DOHH2 (cell line): ENCODE results near the gene TAF11L13.
"Not testable (repeated sequence)": the region's sequence is repeated elsewhere in the genome, so short reads cannot be mapped to it uniquely, and the experiment has no call there.

Experiments used
- H3F3A ChIP-seq: fragments of 200-600 bp; sonication (generic), shearing (Covaris generic); 2 replicates; pipeline ENCODE4 v1.6.0; 2016; ENCODE audit warnings: antibody characterized with exemption, mild to moderate bottlenecking; ENCODE audit not compliant: control insufficient read depth, insufficient read depth
- H3K27ac ChIP-seq: fragments of 200-600 bp; sonication (generic); 2 replicates; pipeline ENCODE4 v1.5.1; 2014; ENCODE audit warnings: low read depth, mild to moderate bottlenecking, low read length, moderate library complexity
- H3K27me3 ChIP-seq: fragments of 200-600 bp; sonication (generic); 2 replicates; pipeline ENCODE4 v1.6.1; 2014; ENCODE audit warnings: mild to moderate bottlenecking, low read length, mixed read lengths; ENCODE audit not compliant: control insufficient read depth
- H3K36me3 ChIP-seq: fragments of 200-600 bp; sonication (generic); 2 replicates; pipeline ENCODE4 v1.6.1; 2014; ENCODE audit warnings: mild to moderate bottlenecking, low read length, moderate library complexity, mixed read lengths; ENCODE audit not compliant: control insufficient read depth
- H3K4me1 ChIP-seq: fragments of 200-600 bp; sonication (generic); 2 replicates; pipeline ENCODE4 v1.6.1; 2014; ENCODE audit warnings: mild to moderate bottlenecking, low read length, mixed read lengths; ENCODE audit not compliant: control insufficient read depth
- H3K4me2 ChIP-seq: fragments of 200-600 bp; sonication (generic); 2 replicates; pipeline ENCODE4 v1.6.0; 2014; ENCODE audit warnings: mild to moderate bottlenecking, low read length, moderate library complexity
- H3K4me3 ChIP-seq: fragments of 200-600 bp; sonication (generic); 2 replicates; pipeline ENCODE4 v1.5.1; 2014; ENCODE audit warnings: mild to moderate bottlenecking, low read length, mixed read lengths
- H3K79me2 ChIP-seq: fragments of 200-600 bp; sonication (generic); 2 replicates; pipeline ENCODE4 v1.6.1; 2014; ENCODE audit warnings: mild to moderate bottlenecking, low read length, mixed read lengths; ENCODE audit not compliant: control insufficient read depth
- H3K9me2 ChIP-seq: fragments of 200-600 bp; sonication (generic); replicated peaks from 2 replicates; pipeline ENCODE4 v1.6.1; 2014; ENCODE audit warnings: mild to moderate bottlenecking, low read length, mixed read lengths; ENCODE audit not compliant: control insufficient read depth
- H3K9me3 ChIP-seq: fragments of 200-600 bp; sonication (generic); 2 replicates; pipeline ENCODE4 v1.6.1; 2014; ENCODE audit warnings: antibody characterized with exemption, low read length, mixed read lengths; ENCODE audit not compliant: control insufficient read depth, insufficient read depth
- H4K20me1 ChIP-seq: fragments of 200-600 bp; sonication (generic); 2 replicates; pipeline ENCODE4 v1.6.0; 2014; ENCODE audit warnings: low read depth, mild to moderate bottlenecking, antibody characterized with exemption, low read length, moderate library complexity; ENCODE audit not compliant: control insufficient read depth, insufficient read depth
- CTCF ChIP-seq: fragments of 200-600 bp; sonication (generic); IDR thresholded peaks from one replicate; pipeline ENCODE4 v1.5.1; 2014; ENCODE audit warnings: antibody characterized with exemption, mild to moderate bottlenecking, low read depth, low read length; ENCODE audit not compliant: poor library complexity, severe bottlenecking
- EZH2phosphoT487 ChIP-seq: fragments of 200-600 bp; sonication (generic); IDR thresholded peaks from 2 replicates; pipeline ENCODE4 v1.6.1; 2017; ENCODE audit warnings: borderline replicate concordance, mild to moderate bottlenecking, antibody characterized with exemption, low read length, moderate library complexity, mixed read lengths

TAF11L13 gene

GRCh38 chr5:17604951-17605350 is 26.9 kb upstream of the TAF11L13 start:
- H3K36me3 ChIP-seq, result no peaks in the 10 kb centered on the region
- TF ChIP-seq CTCF (no peak), EZH2phosphoT487 (no peak)
- H4K20me1 ChIP-seq, result no peaks in the 10 kb centered on the region

DNA sequence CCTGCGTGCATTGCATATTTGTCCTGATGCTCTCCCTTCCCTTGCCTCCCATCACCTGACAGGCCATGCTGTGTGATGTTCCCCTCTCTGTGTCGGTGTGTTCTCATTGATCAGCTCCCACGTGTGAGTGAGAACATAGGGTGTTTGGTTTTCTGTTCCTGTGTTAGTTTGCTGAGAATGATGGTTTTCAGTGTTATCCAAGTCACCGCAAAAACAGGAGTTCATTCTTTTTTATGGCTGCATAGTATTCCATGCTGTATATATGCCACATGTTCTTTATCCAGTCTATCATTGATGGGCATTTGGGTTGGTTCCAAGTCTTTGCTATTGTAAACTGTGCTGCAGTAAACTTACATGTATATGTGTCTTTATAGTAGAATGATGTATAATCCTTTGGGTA is 24.4 kb upstream of the TAF11L13 start:
- not testable (repeated sequence) for H3K9me2 ChIP-seq, H3K9me3 ChIP-seq, H3K36me3 ChIP-seq

More at GRCh38 chr5:17604951-17605350, 26.9 kb upstream of the TAF11L13 start:
- H3K9me2 ChIP-seq, result no peaks in the 10 kb centered on the region
- H3K79me2 ChIP-seq, result no peaks in the 10 kb centered on the region
- H3K27me3 ChIP-seq, result no peaks in the 10 kb centered on the region
- H3K4me1 ChIP-seq, result no peaks in the 10 kb centered on the region
- no peaks in the 10 kb centered on the region for H3K9me3 ChIP-seq
- no peak overlapping the region for H3K4me2 ChIP-seq
- H3K4me3 ChIP-seq, result no peak overlapping the region
- H3K27ac ChIP-seq, result no peak overlapping the region
- H3F3A ChIP-seq, result no peaks in the 10 kb centered on the region

DNA sequence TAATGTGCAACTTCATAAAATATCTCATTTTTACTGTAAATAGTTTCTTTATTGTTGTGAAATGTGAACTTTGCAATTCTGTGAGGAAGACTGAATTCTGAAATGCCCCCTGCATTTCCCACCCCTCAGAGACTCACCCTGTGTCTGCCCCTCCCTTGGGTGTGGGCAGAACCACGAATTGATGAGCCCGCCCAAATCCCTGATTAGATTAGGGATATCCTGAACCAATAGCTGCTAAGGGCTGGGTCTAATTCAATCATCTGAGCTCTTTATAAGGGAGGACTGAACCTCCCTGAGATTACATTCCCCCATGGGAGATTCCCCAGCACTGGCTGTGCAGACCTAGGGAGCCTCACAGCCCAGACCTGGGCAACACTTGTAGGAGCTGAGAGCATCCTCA is 21.8 kb upstream of the TAF11L13 start, which contains the start of gene TAF11L12:
TSS of gene TAF11L12 (plus strand) at position 301 of the 400 bp plus-strand sequence.
- H3K79me2 ChIP-seq, H3K9me3 ChIP-seq, H3K4me3 ChIP-seq, H3K27me3 ChIP-seq, H3K36me3 ChIP-seq, H4K20me1 ChIP-seq, H3K27ac ChIP-seq, H3K4me2 ChIP-seq, H3F3A ChIP-seq, H3K9me2 ChIP-seq, H3K4me1 ChIP-seq: not testable (repeated sequence)

More for the DNA sequence above, 24.4 kb upstream of the TAF11L13 start:
- not testable (repeated sequence) for H3K27me3 ChIP-seq, H3K27ac ChIP-seq, H3K4me1 ChIP-seq, H3K4me3 ChIP-seq, H3F3A ChIP-seq, H4K20me1 ChIP-seq, H3K4me2 ChIP-seq, H3K79me2 ChIP-seq

GRCh38 chr5:17614872-17615605 is 16.8 kb upstream of the TAF11L13 start:
- Histone ChIP-seq H3K4me2 (no peak overlapping the region), H4K20me1 (no peaks in the 10 kb centered on the region), H3K79me2 (no peaks in the 10 kb centered on the region), H3F3A (no peaks in the 10 kb centered on the region), H3K27me3 (no peaks in the 10 kb centered on the region), H3K9me3 (no peaks in the 10 kb centered on the region), H3K4me1 (no peaks in the 10 kb centered on the region), H3K9me2 (no peaks in the 10 kb centered on the region), H3K36me3 (no peaks in the 10 kb centered on the region), H3K4me3 (no peak overlapping the region), H3K27ac (no peak overlapping the region)
- TF ChIP-seq EZH2phosphoT487 (no peak), CTCF (no peak)
